ENCODE measurements around the gene EPRS1. TPM values are rescaled to one million over a fixed set of nuclear protein-coding genes. Genes with fewer than 3 reads are reported as not detected.
"Not testable (repeated sequence)": the region's sequence is repeated elsewhere in the genome, so short reads cannot be mapped to it uniquely, and the experiment has no call there.

EPRS1 gene
- 10 to 100 TPM; 30.2 to 32.6 (median 31.0) TPM for polyA plus RNA-seq

DNA sequence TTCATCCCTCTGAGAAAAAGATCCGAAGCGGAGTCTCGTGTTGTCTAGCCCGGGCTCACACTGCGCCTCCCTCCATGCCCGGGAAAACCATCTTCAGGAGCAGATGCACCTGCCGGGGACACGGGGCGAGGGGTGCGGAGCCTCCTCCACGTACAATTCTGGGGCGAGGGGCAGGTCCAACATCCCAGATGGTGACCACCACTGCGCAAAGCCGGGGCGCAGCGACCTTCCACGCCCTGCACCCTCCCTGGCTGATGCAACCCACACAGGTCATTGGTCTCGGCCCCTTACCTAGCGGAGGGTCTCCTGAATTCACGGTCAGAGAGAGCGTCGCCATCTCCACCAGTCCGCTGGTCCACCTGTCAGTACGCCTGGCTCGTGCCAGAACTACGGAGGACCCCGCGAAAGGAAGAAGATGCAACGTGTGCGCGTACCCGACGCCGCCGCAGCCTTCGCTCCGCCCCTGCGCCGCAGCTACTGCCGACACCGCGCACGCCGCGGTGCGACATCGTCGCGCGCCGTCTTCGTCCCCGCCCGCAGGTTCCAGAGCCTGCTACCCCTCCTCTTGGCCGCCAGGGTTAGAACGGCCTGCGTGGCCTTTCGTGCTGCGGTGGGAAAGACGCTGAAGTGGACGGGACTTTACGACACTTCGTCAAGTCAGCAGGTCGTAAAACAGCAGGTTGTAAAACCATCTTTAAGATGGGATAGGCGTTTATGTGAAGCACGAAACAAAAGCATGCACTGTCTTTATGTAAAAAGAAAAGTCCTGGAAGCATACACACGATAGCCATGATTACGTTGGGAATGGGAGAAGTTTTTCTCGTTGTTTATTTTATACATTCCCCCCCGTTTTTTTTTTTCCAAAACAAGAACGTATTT lies at the start of gene EPRS1:
Gene EPRS1, minus strand, starts transcription at position 454 of the 879 bp plus-strand sequence. Its CDS starts 117 bp downstream, at position 337.
- no peak within 1 kb of the TSS for H3K27ac ChIP-seq (ENCODE audit: low read depth, low read length)
- 0% methylated on average over 63 to 71 of the region's 71 CpGs for WGBS, 3 donors

DNA sequence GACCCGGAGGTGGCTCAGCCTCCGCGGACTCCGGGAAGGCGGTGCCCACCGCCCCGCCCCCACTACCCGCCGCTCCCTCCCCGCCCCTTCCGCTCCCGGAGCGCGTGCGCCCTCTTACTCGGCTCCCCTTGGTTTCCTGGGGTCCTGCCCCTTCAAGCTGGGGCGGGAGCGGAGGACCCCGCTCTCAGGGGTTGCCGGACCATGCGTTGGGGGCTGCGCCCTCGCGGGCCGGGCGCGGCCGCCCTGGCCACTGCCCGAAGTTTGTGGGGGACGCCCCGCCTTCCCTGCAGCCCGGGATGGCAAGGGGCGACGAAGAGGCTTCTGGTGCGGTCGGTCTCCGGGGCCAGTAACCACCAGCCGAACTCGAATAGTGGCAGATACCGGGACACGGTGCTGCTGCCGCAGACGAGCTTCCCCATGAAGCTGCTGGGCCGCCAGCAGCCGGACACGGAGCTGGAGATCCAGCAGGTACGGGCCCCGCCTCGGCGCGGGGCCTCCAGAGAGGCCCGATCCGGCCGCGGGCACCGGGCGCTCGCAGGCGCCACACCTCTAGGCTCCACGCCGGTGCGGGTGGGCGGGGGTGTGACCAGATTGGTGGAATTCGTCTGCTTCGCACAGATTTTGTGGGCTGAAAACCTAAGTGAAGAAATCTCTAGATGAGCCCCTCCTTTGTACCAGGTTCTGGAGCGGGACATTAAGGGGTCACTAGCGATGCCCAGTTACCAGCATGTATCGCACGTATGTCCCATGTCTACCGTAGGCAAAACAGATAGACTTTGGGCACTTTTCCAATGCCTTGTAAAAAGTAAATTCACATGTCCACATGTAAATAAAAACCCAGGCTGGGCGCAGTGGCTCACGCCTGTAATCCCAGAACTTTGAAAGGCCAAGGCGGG lies 48.0 kb upstream of the EPRS1 start, which contains the start of gene IARS2:
Gene IARS2, plus strand, starts transcription at position 117 of the 896 bp plus-strand sequence. Its CDS starts 85 bp downstream, at position 202.
- 1 to 2% (median 2%) methylated on average over 56 to 73 of the region's 73 CpGs for WGBS, 3 donors

DNA sequence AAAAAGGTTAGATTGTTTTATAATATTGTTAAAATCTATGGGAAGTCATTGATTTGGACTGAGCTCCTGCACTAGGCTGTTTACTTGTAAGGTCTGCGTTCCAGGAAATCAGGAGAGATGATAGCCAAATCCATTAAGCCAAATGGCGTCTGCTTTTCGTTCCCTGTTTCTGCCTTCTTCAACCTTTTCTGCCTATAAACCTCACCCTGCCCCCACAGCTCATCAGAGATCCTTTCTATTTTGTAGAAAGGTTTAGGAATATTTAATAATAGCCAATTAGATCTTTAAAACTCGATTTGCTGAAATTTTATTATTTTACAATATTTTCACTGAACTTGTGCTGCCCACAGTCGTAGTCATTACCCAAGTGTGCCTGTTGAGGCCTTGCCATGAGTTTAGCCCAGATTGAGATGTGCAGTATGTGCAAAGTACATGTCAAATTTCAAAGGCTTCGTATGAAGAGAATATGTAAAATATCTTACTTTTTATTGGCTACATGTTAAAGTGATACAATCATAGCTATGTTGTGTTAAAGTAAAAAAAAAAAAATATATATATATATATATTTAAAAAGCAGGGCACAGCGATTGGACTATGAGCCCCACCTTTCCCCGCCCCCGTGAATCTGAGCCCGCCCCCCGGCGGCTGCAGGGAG lies 47.2 kb upstream of the EPRS1 start:
- no peak overlapping the region for H3K27ac ChIP-seq (ENCODE audit: low read depth, low read length)
- WGBS, 3 donors, result 23 to 25% (median 23%) methylated on average over 12 of the region's 12 CpGs

More for the DNA sequence above, 48.0 kb upstream of the EPRS1 start, which contains the start of gene IARS2:
- H3K27ac ChIP-seq (ENCODE audit: low read depth, low read length), result peak within 1 kb of the TSS; percentile 3

GRCh38 chr1:220092694-220093093 lies 46.4 kb upstream of the EPRS1 start:
- no peak overlapping the region for H3K27ac ChIP-seq (ENCODE audit: low read depth, low read length)
- WGBS, 3 donors, result 97 to 100% (median 97%) methylated on average over 1 of the region's 1 CpG

DNA sequence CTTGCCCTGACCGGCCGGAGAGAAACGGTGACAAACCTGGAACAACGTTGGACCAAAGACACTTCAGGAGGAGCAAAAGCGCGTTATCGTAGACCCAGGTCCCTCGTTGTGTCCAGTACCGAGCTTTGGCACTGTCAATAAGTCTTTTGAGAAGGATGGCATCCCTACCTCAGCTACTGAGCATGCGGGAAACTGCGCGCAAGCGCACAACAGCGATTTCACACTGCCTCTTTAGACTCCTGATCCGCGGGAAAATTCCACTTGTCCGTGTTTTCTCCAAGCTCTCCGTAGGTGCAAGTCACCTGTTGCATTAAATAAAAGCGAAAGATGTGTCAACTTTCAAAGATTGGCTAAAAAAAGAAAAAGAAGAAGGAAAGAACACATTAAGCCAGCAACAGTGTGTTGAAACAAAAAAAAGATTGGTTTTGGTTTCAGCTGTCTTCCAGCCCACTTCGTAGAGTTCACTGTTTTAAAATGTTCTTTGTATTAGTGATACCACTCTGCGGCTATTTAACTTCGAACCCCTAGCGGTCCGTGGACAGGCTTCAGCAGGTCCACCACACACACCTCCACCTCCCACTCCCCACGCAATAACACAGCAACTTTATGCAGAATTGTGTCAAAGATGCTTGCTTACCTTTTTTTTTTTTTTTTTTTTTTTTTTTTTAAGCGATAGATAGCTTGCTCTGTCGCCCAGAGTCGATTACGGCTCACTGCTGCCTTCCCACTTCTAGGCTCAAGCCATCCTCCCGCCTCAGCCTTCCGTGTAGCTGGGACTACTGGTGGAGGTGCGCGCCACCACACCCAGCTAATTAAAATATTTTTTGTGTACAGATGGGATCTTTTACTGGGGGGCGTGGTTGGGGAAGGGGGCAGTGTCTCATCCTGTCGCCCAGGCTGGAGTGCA lies 43.6 kb upstream of the EPRS1 start, which contains the start of gene BPNT1:
Gene BPNT1, minus strand, starts transcription at position 139 of the 907 bp plus-strand sequence. CDS start 9,942 bp downstream, outside the sequence.
- H3K27ac ChIP-seq (ENCODE audit: low read depth, low read length), result no peak within 1 kb of the TSS
- 4 to 6% (median 4%) methylated on average over 34 to 35 of the region's 35 CpGs for WGBS, 3 donors

- WGBS, 3 donors, result 93 to 96% (median 96%) methylated on average over 15 of the region's 15 CpGs
- H3K27ac ChIP-seq (ENCODE audit: low read depth, low read length), result not testable (repeated sequence)
These were observed 40.0 kb upstream of the EPRS1 start for GRCh38 chr1:220086261-220086686.

GRCh38 chr1:220084460-220084859 lies 38.2 kb upstream of the EPRS1 start:
- no peak overlapping the region for H3K27ac ChIP-seq (ENCODE audit: low read depth, low read length)
- 77 to 93% (median 78%) methylated on average over 1 of the region's 1 CpG for WGBS, 3 donors

DNA sequence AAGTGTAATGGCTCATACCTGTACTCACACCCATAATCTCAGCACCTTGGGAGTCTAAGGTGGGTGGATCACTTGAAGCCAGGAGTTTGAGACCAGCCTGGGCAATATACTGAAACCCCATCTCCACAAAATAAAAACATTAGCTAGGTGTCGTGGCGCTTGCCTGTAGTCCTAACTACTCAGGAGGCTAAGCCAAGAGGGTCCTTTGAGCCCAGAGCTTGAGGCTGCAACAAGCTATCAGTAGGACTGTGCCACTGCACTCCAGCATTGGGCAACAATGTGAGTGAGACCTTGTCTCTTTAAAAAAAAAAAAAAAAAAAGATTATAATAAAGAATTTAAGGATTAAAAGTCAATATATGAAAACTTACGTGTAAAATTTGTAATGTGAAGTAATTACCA lies 31.6 kb upstream of the EPRS1 start:
- WGBS, 3 donors, result 98 to 99% (median 98%) methylated on average over 3 of the region's 3 CpGs
- no peak overlapping the region for H3K27ac ChIP-seq (ENCODE audit: low read depth, low read length)

GRCh38 chr1:220076861-220077762 lies 30.8 kb upstream of the EPRS1 start:
- H3K27ac ChIP-seq (ENCODE audit: low read depth, low read length), result no peak overlapping the region
- WGBS, 3 donors, result 89 to 93% (median 93%) methylated on average over 4 of the region's 4 CpGs

DNA sequence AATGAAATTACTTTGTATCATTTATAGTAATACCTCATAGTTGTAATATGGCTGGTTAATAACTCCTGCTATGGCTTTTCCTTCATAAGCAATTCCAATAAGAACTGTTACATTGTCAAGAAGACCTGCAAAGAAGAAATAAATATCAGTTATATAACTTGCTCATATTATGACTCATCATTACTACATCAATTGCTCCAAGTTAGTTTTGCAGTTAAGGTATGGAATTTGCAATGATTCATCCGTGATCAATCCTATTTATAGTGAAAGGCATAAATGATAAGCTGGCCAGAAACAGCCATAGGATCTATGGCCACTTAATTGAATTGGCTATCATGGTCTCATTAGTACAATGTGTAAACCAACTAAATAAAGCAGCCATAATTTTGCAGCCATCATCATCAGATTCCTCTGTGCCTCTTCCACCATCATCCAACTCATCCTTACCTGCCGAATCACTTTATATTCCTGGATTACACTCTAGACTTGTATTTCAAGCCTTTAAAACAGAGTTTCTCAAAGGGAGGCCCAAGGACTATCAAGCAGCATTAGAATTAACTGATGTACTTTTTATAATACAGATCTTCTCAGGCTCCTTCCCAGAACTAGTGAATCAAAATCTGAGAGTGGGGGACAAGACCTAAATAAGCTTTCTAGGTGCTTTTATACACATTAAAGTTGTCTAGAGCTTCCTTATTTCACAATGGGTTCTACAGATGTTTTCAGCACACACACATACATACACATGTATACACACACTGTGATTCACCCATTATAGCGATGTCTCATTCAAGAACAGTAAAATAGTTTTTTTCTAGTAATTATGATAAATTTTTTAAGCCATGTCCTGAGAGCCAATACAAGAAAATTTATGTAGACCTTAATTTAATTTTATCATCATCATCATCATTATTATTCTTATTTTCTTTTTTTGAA lies 21.2 kb upstream of the EPRS1 start:
- 92 to 97% (median 94%) methylated on average over 3 of the region's 3 CpGs for WGBS, 3 donors
- no peak overlapping the region for H3K27ac ChIP-seq (ENCODE audit: low read depth, low read length)

- no peak overlapping the region for H3K27ac ChIP-seq (ENCODE audit: low read depth, low read length)
- WGBS, 3 donors, result 95 to 98% (median 96%) methylated on average over 6 of the region's 6 CpGs
These were observed 16.3 kb upstream of the EPRS1 start for GRCh38 chr1:220062629-220063028.

DNA sequence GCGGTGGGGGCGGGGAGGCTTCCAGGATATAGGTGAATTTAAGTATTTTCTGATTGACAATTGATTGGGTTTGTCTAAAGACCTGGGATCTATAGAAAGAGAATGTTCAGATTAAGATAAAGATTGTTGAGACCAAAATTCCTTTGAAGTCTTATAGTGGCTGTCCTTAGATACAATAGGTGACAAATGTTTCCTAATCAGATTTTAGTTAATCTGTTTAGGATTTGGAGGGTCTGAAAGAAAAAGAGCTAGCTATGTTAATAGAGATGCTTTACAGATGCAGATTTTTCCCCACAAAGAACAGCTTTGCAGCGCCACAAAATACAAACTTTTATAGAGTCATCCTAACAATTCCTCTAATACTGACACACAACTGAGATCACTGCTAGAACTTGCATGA lies 14.6 kb upstream of the EPRS1 start:
- no peak overlapping the region for H3K27ac ChIP-seq (ENCODE audit: low read depth, low read length)
- 91 to 95% (median 95%) methylated on average over 3 of the region's 3 CpGs for WGBS, 3 donors

GRCh38 chr1:220056374-220056773 lies 10.1 kb upstream of the EPRS1 start:
- H3K27ac ChIP-seq (ENCODE audit: low read depth, low read length), result no peak overlapping the region

GRCh38 chr1:220045356-220046051 lies 801 bp downstream of the EPRS1 start:
- H3K27ac ChIP-seq (ENCODE audit: low read depth, low read length), result no peak overlapping the region
- WGBS, 3 donors, result 12 to 32% (median 25%) methylated on average over 17 of the region's 17 CpGs

More at GRCh38 chr1:220056374-220056773, 10.1 kb upstream of the EPRS1 start:
- 90 to 98% (median 97%) methylated on average over 1 of the region's 1 CpG for WGBS, 3 donors

Data from adipose tissue (tissue), 3 donors.